Cerebellar cortex (tissue), 1 donor: ENCODE measurements around the gene ARMC5.
"Not testable (repeated sequence)": the region's sequence is repeated elsewhere in the genome, so short reads cannot be mapped to it uniquely, and the experiment has no call there.

Experiments
- DNase-seq: peaks from one replicate; pipeline ENCODE4 v3.0.0-alpha.2; 2015; ENCODE audit warnings: low spot score

ARMC5 gene

DNA sequence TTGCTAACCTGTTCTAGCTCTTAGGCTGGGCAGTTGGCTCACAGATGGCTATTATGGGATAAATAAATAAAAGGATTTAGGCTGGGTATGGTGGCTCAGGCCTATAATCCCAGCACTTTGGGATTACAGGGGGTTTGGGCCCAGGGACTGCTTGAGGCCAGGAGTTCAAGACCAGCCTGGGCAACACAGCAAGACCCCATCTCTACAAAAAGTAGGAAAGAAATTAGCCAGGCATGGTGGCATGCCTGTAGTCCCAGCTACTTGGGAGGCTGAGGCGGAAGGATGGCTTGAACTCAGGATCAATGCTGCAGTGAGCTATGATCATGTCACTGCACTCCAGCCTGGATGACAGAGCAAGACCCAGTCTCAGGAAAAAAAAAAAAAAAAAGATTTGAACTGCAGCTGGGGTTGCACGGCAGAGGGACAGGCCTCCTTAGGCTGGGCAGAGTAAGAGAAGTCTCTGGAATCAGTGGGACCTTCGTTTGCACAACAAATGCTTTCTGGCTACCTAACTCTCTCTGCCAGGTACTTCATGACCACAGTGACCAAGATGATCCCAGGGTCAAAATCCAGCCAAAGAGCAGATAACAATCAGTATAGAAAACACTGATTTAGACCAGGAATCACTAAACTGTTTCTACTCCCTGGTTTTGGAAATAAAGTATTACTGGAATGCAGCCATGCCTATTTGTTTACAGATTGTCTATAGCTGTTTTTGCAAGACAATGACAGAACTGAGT, 42.1 kb downstream of the ARMC5 start:
- DNase-seq = no peak

DNA sequence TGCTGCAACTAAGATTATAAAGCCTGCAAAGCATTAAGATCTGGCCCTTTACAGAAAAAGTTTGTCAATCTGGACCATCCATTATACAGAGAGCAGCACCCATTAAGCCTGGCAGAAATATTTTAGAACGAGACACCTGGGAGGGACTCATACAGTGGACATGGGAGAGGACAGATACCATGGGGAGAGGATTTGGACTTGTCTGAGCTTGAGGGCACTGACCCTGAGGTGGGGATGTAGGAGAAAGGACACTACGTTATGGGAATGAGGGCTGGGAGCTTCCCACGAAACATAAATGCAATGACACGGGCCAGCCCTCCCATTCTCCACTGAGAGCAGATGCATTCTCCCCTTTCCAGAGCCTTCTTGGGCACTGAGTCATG, 42.7 kb downstream of the ARMC5 start:
- no peak for DNase-seq

DNA sequence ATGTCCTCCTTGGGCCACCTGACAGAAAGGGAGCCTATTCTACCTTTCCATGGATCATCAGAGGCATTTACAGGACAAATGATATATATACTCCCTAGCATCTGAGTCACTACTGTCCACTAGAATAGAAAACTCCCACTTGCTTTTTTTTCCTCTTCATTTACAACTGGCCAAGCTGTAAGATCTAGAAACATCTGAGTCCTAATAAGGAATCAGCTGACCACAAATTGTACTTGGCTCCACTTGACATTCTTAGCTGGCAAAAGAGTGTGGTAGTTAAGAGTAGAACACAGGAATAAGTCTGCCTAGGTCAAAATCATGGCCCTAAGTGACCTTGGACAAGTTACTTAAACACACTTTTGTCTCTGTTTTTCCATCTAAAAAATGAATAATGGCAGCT, 43.7 kb downstream of the ARMC5 start:
- DNase-seq = no peak

DNA sequence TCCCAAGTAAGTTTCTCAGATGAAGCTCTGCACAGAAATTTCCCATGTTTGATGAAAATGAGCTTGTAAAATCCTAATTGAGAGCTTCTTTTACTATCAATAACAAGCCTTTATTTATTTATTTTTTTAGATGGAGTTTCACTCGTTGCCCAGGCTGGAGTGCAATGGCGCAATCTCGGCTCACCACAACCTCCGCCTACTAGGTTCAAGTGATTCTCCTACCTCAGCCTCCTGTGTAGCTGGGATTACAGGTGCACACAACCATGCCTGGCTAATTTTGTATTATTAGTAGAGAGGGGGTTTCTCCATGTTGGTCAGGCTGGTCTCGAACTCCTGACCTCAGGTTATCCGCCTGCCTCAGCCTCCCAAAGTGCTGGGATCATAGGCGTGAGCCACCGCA, 44.3 kb downstream of the ARMC5 start:
- not testable (repeated sequence) for DNase-seq

DNA sequence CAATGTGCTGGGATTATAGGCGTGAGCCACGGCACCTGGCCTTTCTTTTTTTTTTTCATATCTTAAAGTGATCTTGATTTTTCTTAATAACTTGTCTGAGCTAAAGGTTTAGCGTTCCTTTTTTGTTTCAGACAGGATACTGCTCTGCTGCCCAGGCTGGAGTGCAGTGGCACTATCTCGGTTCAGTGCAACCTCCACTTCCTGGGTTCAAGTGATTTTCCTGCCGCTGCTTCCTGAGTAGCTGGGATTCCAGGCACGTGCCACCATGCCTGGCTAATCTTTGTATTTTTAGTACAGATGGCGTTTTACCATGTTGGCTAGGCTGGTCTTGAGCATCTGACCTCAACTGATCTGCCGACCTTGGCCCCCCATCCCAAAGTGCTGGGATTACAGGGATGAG, 44.9 kb downstream of the ARMC5 start:
- DNase-seq = no peak

DNA sequence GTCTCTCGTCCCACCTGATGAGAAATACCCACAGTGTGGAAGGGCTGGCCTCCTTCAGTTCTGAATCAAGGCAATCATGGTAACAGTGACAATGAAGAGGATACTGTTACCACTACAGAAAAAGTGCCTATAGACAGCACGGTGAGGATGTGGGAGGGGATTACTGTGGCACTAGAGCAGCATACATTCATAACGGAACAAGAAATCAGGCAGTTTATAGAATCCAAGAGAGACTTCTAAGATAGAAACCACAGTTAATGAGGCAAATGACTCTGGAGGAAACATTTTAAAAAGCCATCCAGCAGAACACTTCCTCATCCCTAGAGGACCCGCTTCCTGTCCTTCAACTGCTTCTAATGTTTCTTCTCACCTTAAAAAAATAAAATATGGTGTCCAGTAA, 46.2 kb downstream of the ARMC5 start:
- no peak for DNase-seq

DNA sequence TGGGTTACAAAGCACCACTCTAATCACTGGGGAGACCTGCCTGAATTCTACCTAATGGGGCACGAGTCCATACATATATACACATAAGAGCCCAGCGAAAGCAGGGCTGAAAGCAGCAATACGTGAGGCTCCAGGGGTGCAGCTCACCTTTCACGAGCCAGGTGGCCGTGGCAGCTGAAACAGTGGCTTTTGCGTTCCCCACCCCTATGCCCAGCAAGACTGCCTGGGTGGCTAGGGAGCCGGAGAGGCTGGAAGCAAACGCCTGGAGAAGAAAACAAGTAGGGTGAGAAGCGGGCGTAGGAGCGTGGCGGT, 48.3 kb downstream of the ARMC5 start:
- DNase-seq = no peak

DNA sequence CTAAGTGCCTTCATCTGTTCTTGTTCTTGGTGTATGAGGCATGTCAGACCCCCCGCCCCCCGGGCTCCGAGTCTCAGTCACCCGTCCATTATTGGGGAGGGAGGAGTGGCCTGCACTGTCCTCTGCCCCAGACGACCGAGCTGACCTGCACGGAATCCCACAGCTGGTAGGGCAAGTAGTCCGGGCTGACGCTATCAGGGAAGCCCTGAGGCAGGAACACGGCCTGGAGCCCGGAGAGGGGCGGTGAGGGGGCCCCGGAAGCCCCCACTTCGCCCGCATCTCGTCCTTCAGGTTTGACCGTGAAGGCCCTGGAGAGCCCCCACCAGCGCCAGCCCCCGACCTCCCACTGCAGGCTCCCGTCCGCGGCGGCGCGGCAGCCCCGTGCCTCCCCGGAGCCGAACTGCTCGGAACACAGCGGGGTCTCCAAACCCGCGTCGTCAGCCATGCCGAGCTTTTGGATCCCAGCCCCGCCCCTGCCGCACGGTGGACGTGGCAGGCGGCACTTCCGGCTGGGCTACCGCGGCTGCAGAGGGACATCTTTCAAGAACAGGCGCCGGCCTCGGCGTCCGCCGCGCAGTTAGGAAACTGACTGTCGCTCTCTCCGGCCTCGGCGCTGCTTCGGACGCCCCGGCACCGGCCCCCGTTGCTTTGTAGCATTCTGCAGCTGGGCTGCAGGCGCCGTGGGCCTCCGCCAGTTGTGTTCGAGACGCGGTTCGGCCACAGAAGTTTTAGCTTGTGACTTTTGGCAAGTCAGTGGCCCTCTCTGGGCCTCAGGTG, 48.8 kb downstream of the ARMC5 start, which contains the start of gene RUSF1:
TSS of gene RUSF1 (minus strand) at position 463 of the 777 bp plus-strand sequence. CDS start at position 445, 18 bp downstream.
- DNase-seq = peak; percentile 89

DNA sequence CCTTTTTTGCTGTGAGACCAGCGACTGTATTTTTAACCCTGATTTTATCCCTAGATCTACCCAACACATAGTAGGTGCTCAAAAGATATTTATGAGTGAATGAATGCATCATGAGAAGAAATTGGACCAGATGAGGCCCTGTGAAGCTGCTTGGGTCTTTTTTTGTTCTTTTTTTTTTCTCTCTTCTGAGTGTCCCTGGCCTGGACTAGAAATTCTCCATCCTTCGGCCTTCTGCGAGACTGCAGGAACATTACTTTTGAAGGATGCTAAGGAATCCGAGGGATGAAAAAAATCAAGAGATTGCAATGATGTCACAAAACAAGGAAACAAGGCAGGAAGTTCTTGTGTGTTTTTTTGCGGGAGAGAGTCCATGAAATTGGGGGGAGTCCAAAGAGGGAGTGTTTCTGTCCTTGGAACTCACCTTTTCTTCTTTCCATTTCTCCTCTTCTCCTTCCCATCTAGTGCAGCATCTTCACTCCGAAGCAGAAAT, 49.5 kb downstream of the ARMC5 start:
- peak; percentile 38 for DNase-seq

DNA sequence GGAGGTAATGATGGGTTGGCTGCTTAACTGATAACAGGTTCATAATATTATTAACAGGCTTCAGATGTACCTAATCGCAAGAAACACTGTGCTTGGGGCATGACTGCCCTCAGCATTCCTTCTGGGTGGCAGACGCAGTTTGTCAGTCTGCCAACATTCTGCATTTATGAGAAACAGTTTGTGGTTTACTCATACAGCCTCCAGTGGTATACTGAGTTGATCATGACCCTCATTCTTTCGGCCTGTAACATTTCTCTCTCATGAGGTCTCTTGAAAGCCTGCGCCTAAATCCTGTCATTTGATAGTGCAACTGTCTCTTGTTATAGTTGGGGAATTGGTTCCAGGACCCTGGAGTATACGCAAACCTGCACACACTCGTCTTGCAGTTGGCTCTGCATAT, 53.8 kb downstream of the ARMC5 start:
- no peak for DNase-seq

DNA sequence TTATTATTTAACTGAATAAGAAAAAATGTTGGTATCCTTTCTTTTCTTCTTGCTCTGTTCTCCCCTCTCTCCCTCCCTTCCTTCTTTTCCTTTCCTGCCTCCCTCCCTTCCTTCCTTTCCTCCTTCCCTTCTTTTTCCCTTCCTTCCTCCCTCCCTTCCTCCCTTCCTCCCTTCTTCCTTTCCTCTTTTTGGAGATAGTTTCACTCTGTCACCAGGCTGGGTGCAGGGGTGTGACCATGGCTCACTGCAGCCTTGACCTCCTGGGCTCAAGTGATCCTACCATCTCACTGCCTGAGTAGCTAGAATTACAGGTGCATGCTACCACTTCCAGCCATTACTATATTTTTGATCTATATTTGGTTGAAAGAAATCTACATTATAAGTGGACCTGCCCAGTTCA, 54.6 kb downstream of the ARMC5 start:
- DNase-seq = no peak
